Right atrium auricular region (tissue), 2 donors: ENCODE measurements around the gene PITPNB. TPM values are rescaled to one million over a fixed set of nuclear protein-coding genes. Genes with fewer than 3 reads are reported as not detected.

ENCODE experiments used
- DNase-seq: peaks from one replicate; pipeline ENCODE4 v3.0.0-alpha.2; 2019; ENCODE audit warnings: low spot score
- H3K27ac ChIP-seq, 2 donors: fragments of 200-600 bp; sonication (generic); 1 replicate in 1 of 2; 2 replicates in 1 of 2; pipeline ENCODE4 v1.5.1; 2016 to 2019
- H3K27me3 ChIP-seq, 2 donors: fragments of 200-600 bp; sonication (generic); one replicate each; pipeline versions ENCODE4 v1.5.1 to v1.6.0; 2017 to 2019
- H3K36me3 ChIP-seq: fragments of 200-600 bp; sonication (generic); one replicate; pipeline ENCODE4 v1.5.1; 2016
- H3K4me1 ChIP-seq, 2 donors: fragments of 200-600 bp; sonication (generic); one replicate each; pipeline versions ENCODE4 v1.5.1 to v1.6.0; 2017 to 2019
- H3K4me3 ChIP-seq, 2 donors: fragments of 200-600 bp; sonication (generic); 1 replicate in 1 of 2; 2 replicates in 1 of 2; pipeline ENCODE4 v1.5.1; 2017 to 2019; ENCODE audit warnings: mild to moderate bottlenecking in 1 of 2, moderate library complexity in 1 of 2
- H3K9me3 ChIP-seq, 2 donors: fragments of 200-600 bp; sonication (generic); one replicate each; pipeline ENCODE4 v1.5.1; 2019
- CTCF ChIP-seq, 2 donors: fragments of 200-600 bp; sonication (generic); IDR thresholded peaks; one replicate each; pipeline ENCODE4 v1.5.1; 2019; ENCODE audit warnings: antibody characterized with exemption in 2 of 2
- total RNA-seq, 2 donors: library from RNA; depleted of rRNA; stranded (reverse); fragments of >200 nt; gene quantifications; one replicate each; pipeline ENCODE4 v1.1.0, GENCODE V29; 2016

PITPNB gene
- total RNA-seq, 2 donors from 2014 or later, result 26.3 to 43.0 TPM

- Histone ChIP-seq H3K36me3 (no peaks in the 10 kb centered on the region), H3K27me3 (no peaks in the 10 kb centered on the region), H3K9me3 (no peaks in the 10 kb centered on the region), H3K27ac (no peak overlapping the region), H3K4me3 (no peak overlapping the region), H3K4me1 (peaks cover 0 to 20% of the 10 kb centered on the region in 2 donors)
- no peak for TF ChIP-seq CTCF (IDR thresholded peaks at IDR 0.05)
- DNase-seq, result no peak
Measured at GRCh38 chr22:27959335-27960090, 40.5 kb upstream of the PITPNB start.

- Histone ChIP-seq H3K27me3 (no peaks in the 10 kb centered on the region), H3K4me1 (peaks cover 0 to 8% of the 10 kb centered on the region in 2 donors), H3K27ac (no peak overlapping the region), H3K9me3 (no peaks in the 10 kb centered on the region), H3K36me3 (no peaks in the 10 kb centered on the region), H3K4me3 (no peak overlapping the region)
- no peak for TF ChIP-seq CTCF (IDR thresholded peaks at IDR 0.05)
- DNase-seq, result no peak
Measured at GRCh38 chr22:27952779-27953178, 33.7 kb upstream of the PITPNB start.

- DNase-seq, result no peak
- TF ChIP-seq CTCF (IDR thresholded peaks at IDR 0.05), result no peak
- no peaks in the 10 kb centered on the region for H3K36me3 ChIP-seq
- H3K9me3 ChIP-seq, result no peaks in the 10 kb centered on the region
- no peak overlapping the region for H3K4me3 ChIP-seq
- H3K27ac ChIP-seq, result no peak overlapping the region
- H3K27me3 ChIP-seq, result no peaks in the 10 kb centered on the region
- peaks cover 0 to 8% of the 10 kb centered on the region in 2 donors for H3K4me1 ChIP-seq
Measured at GRCh38 chr22:27952091-27952490, 33.0 kb upstream of the PITPNB start.

GRCh38 chr22:27949421-27949820, 30.4 kb upstream of the PITPNB start:
- peaks cover 0 to 8% of the 10 kb centered on the region in 2 donors for H3K4me1 ChIP-seq
- no peak overlapping the region for H3K4me3 ChIP-seq
- DNase-seq, result no peak
- no peaks in the 10 kb centered on the region for H3K9me3 ChIP-seq
- no peak for TF ChIP-seq CTCF (IDR thresholded peaks at IDR 0.05)
- H3K27ac ChIP-seq, result no peak overlapping the region
- no peaks in the 10 kb centered on the region for H3K27me3 ChIP-seq
- no peaks in the 10 kb centered on the region for H3K36me3 ChIP-seq

- DNase-seq, result no peak
- no peaks in the 10 kb centered on the region for H3K27me3 ChIP-seq
- no peak overlapping the region for H3K4me3 ChIP-seq
- no peak overlapping the region for H3K27ac ChIP-seq
- H3K36me3 ChIP-seq, result no peaks in the 10 kb centered on the region
- peaks cover 0 to 8% of the 10 kb centered on the region in 2 donors for H3K4me1 ChIP-seq
- H3K9me3 ChIP-seq, result no peaks in the 10 kb centered on the region
- no peak for TF ChIP-seq CTCF (IDR thresholded peaks at IDR 0.05)
Measured at GRCh38 chr22:27948569-27948968, 29.5 kb upstream of the PITPNB start.

- no peak for TF ChIP-seq CTCF (IDR thresholded peaks at IDR 0.05)
- Histone ChIP-seq H3K36me3 (no peaks in the 10 kb centered on the region), H3K9me3 (no peaks in the 10 kb centered on the region), H3K27me3 (no peaks in the 10 kb centered on the region), H3K4me1 (peaks cover 0 to 7% of the 10 kb centered on the region in 2 donors), H3K4me3 (no peak overlapping the region), H3K27ac (no peak overlapping the region)
- no peak for DNase-seq
Measured at GRCh38 chr22:27947448-27947847, 28.4 kb upstream of the PITPNB start.
